PFSK-1 (cell line): ENCODE measurements around the gene GATB.

ENCODE experiments used
- POLR2AphosphoS5 ChIP-seq: IDR thresholded peaks from 2 replicates; pipeline ENCODE4 v1.6.1; 2012; ENCODE audit warnings: low read depth, mild to moderate bottlenecking, control low read depth, low read length, moderate library complexity
- REST ChIP-seq, 2 experiments: IDR thresholded peaks; 2 replicates each; pipeline versions ENCODE4 v1.6.1 to v1.8.0; 2011 to 2012; ENCODE audit warnings: low read depth in 2 of 2, low read length in 2 of 2, control low read depth in 1 of 2, inconsistent platforms in 1 of 2, mild to moderate bottlenecking in 1 of 2, moderate library complexity in 1 of 2; ENCODE audit not compliant: insufficient read depth in 1 of 2
- SIN3A ChIP-seq: IDR thresholded peaks from 2 replicates; pipeline ENCODE4 v1.6.1; 2012; ENCODE audit warnings: mild to moderate bottlenecking, low read length, moderate library complexity, borderline replicate concordance; ENCODE audit not compliant: insufficient read depth
- TAF1 ChIP-seq: IDR thresholded peaks from 2 replicates; pipeline ENCODE4 v1.6.1; 2012; ENCODE audit warnings: low read length, control low read depth, borderline replicate concordance; ENCODE audit not compliant: insufficient read depth

GRCh38 chr4:151799417-151800012, 38.7 kb upstream of the GATB start:
- TF ChIP-seq REST (IDR thresholded peaks at IDR 0.05; ENCODE audit: insufficient read depth in 1 of 2, low read depth in 2 of 2, low read length in 2 of 2) = no peak
- no peak for TF ChIP-seq POLR2AphosphoS5
- no peak for TF ChIP-seq TAF1
- TF ChIP-seq SIN3A = no peak
